CD14-positive monocyte (primary cell): ENCODE measurements around the gene PRSS48. TPM values are rescaled to one million over a fixed set of nuclear protein-coding genes. Genes with fewer than 3 reads are reported as not detected.

Source experiments
- DNase-seq, 3 donors: peaks; one replicate each; pipeline ENCODE4 v3.0.0-alpha.2; 2011 to 2022
- H2AFZ ChIP-seq: 2 replicates; pipeline ENCODE4 v1.6.0; 2012; ENCODE audit warnings: mild to moderate bottlenecking, low read depth, low read length, inconsistent platforms; ENCODE audit not compliant: insufficient read depth, poor library complexity, severe bottlenecking
- H3K27ac ChIP-seq, 2 donors: 1 replicate in 1 of 2; 2 replicates in 1 of 2; pipeline ENCODE4 v1.5.1; 2012 to 2013; ENCODE audit warnings: low read length in 2 of 2, control low read depth in 1 of 2, inconsistent platforms in 1 of 2, low read depth in 1 of 2, mild to moderate bottlenecking in 1 of 2
- H3K27me3 ChIP-seq, 2 donors: one replicate each; pipeline versions ENCODE4 v1.6.0 to v1.6.1; 2011 to 2013; ENCODE audit warnings: low read length in 2 of 2; ENCODE audit not compliant: control insufficient read depth in 2 of 2, insufficient read depth in 2 of 2
- H3K36me3 ChIP-seq, 2 donors: replicated peaks in 1 of 2; 1 replicate in 1 of 2; 2 replicates in 1 of 2; pipeline versions ENCODE4 v1.5.1 to v1.6.1; 2012 to 2013; ENCODE audit warnings: low read length in 2 of 2, control low read depth in 1 of 2, inconsistent platforms in 1 of 2, mild to moderate bottlenecking in 1 of 2; ENCODE audit not compliant: insufficient read depth in 2 of 2, control insufficient read depth in 1 of 2
- H3K4me1 ChIP-seq, 2 donors: 1 replicate in 1 of 2; 2 replicates in 1 of 2; pipeline versions ENCODE4 v1.5.1 to v1.6.1; 2012 to 2013; ENCODE audit warnings: low read length in 2 of 2, control low read depth in 1 of 2, inconsistent platforms in 1 of 2, mild to moderate bottlenecking in 1 of 2, moderate library complexity in 1 of 2; ENCODE audit not compliant: insufficient read depth in 2 of 2, control insufficient read depth in 1 of 2
- H3K4me2 ChIP-seq: replicated peaks from 2 replicates; pipeline ENCODE3; 2012; ENCODE audit warnings: low read length, moderate library complexity, mild to moderate bottlenecking; ENCODE audit not compliant: poor library complexity, severe bottlenecking; ENCODE audit errors: extremely low read depth
- H3K4me3 ChIP-seq, 3 experiments: fragments of 200-600 bp in 1 of 3; sonication (generic) in 1 of 3; replicated peaks in 1 of 3; 1 replicate in 2 of 3; 2 replicates in 1 of 3; pipeline ENCODE4 v1.5.1; 2011 to 2013; ENCODE audit warnings: low read length in 3 of 3, mild to moderate bottlenecking in 3 of 3, control low read depth in 2 of 3, low read depth in 2 of 3, inconsistent platforms in 1 of 3, moderate library complexity in 1 of 3
- H3K79me2 ChIP-seq: 2 replicates; pipeline ENCODE4 v1.6.0; 2012; ENCODE audit warnings: mild to moderate bottlenecking, control low read depth, inconsistent platforms, low read length, moderate library complexity; ENCODE audit not compliant: insufficient read depth
- H3K9ac ChIP-seq: 2 replicates; pipeline ENCODE4 v1.6.0; 2017; ENCODE audit warnings: low read length, mild to moderate bottlenecking; ENCODE audit not compliant: insufficient read depth, poor library complexity, severe bottlenecking
- H3K9me3 ChIP-seq, 2 donors: replicated peaks in 1 of 2; 1 replicate in 1 of 2; 2 replicates in 1 of 2; pipeline versions ENCODE4 v1.5.1 to v1.6.1; 2012 to 2013; ENCODE audit warnings: low read length in 2 of 2, control low read depth in 1 of 2; ENCODE audit not compliant: control insufficient read depth in 1 of 2, insufficient read depth in 1 of 2
- H4K20me1 ChIP-seq: 2 replicates; pipeline ENCODE4 v1.6.0; 2012; ENCODE audit warnings: mild to moderate bottlenecking, low read length, control low read depth, moderate library complexity; ENCODE audit not compliant: insufficient read depth
- H3K27ac Mint-ChIP-seq, 7 donors: one replicate each; pipeline ENCODE4 v1.8.0; 2020; ENCODE audit warnings: mild to moderate bottlenecking in 7 of 7, mixed read lengths in 7 of 7, moderate library complexity in 6 of 7, inconsistent platforms in 2 of 7
- H3K27me3 Mint-ChIP-seq, 3 donors: one replicate each; pipeline ENCODE4 v1.8.0; 2021 to 2022; ENCODE audit warnings: low read depth in 3 of 3, mild to moderate bottlenecking in 3 of 3, mixed read lengths in 3 of 3, moderate library complexity in 3 of 3, inconsistent platforms in 1 of 3
- H3K36me3 Mint-ChIP-seq, 2 donors: one replicate each; pipeline ENCODE4 v1.8.0; 2020; ENCODE audit warnings: mixed read lengths in 2 of 2, inconsistent platforms in 1 of 2, mild to moderate bottlenecking in 1 of 2
- H3K4me1 Mint-ChIP-seq: one replicate; pipeline ENCODE4 v1.8.0; 2020; ENCODE audit warnings: mild to moderate bottlenecking, mixed read lengths
- H3K4me3 Mint-ChIP-seq, 2 donors: one replicate each; pipeline ENCODE4 v1.8.0; 2020; ENCODE audit warnings: mild to moderate bottlenecking in 2 of 2, mixed read lengths in 2 of 2, moderate library complexity in 1 of 2
- H3K9me3 Mint-ChIP-seq, 7 donors: one replicate each; pipeline ENCODE4 v1.8.0; 2020 to 2022; ENCODE audit warnings: mixed read lengths in 7 of 7, mild to moderate bottlenecking in 6 of 7, moderate library complexity in 6 of 7, inconsistent platforms in 2 of 7
- CTCF ChIP-seq: fragments of 200-600 bp; IDR thresholded peaks from one replicate; pipeline ENCODE4 v1.8.0; 2022; ENCODE audit warnings: antibody characterized with exemption, mild to moderate bottlenecking
- WGBS: methylation state at CpG from one replicate; pipeline ENCODE4 v1.1.5; 2013; ENCODE audit warnings: missing lambda C conversion rate; ENCODE audit not compliant: insufficient coverage; 5-methylcytosine and 5-hydroxymethylcytosine counted together
- intact Hi-C, 2 donors: fragments of 100-400 bp; cut with micrococcal nuclease; formaldehyde crosslinking; loops; one replicate each; pipeline versions ENCODE4 v1.15.0 to v1.15.1; 2023
- polyA plus RNA-seq, 3 donors: library from polyadenylated mRNA; depleted of rRNA in 1 of 3; unstranded in 2 of 3; stranded (reverse) in 1 of 3; fragments of 300-500 nt in 2 of 3; fragments of >200 nt in 1 of 3; fragmentation: Illumina TruSeq in 2 of 3; gene quantifications; 1 replicate in 2 of 3; 2 replicates in 1 of 3; pipeline ENCODE4 v1.2.3, GENCODE V29; 2012 to 2021

The PRSS48 gene
- polyA plus RNA-seq, 3 donors: not detected

GRCh38 chr4:151236036-151236435, 40.9 kb upstream of the PRSS48 start:
- peaks cover 0 to 2% (median 2%) of the 10 kb centered on the region in 3 donors for H3K27me3 Mint-ChIP-seq
- H3K4me3 Mint-ChIP-seq: no peak overlapping the region
- no peak overlapping the region for H2AFZ ChIP-seq
- no peak overlapping the region for H3K4me2 ChIP-seq
- H3K9ac ChIP-seq: no peak overlapping the region
- TF ChIP-seq CTCF: no peak
- intact Hi-C loops: no loop called here
- H3K9me3 Mint-ChIP-seq: peaks cover 0 to 20% (median 4%) of the 10 kb centered on the region in 7 donors
- WGBS: 99% methylated on average over 25 of the region's 27 CpGs
- peaks cover 0 to 10% of the 10 kb centered on the region in 2 donors for H3K9me3 ChIP-seq
- H3K4me1 ChIP-seq: no peaks in the 10 kb centered on the region
- H3K36me3 Mint-ChIP-seq: no peaks in the 10 kb centered on the region
- no peaks in the 10 kb centered on the region for H3K27me3 ChIP-seq
- no peak for DNase-seq
- no peaks in the 10 kb centered on the region for H4K20me1 ChIP-seq
- H3K27ac ChIP-seq: no peak overlapping the region
- no peak overlapping the region for H3K27ac Mint-ChIP-seq
- H3K79me2 ChIP-seq: no peaks in the 10 kb centered on the region
- H3K4me3 ChIP-seq: no peak overlapping the region
- H3K36me3 ChIP-seq: no peaks in the 10 kb centered on the region
- H3K4me1 Mint-ChIP-seq: no peaks in the 10 kb centered on the region

GRCh38 chr4:151238477-151238876, 38.5 kb upstream of the PRSS48 start:
- H3K4me3 ChIP-seq: no peak overlapping the region
- H3K79me2 ChIP-seq: no peaks in the 10 kb centered on the region
- TF ChIP-seq CTCF: no peak

More at GRCh38 chr4:151238477-151238876, 38.5 kb upstream of the PRSS48 start:
- intact Hi-C loops: no loop called here
- Histone ChIP-seq H3K9me3 (peaks cover 0 to 10% of the 10 kb centered on the region in 2 donors), H4K20me1 (no peaks in the 10 kb centered on the region), H3K27ac (no peak overlapping the region), H3K4me2 (no peak overlapping the region), H3K9ac (no peak overlapping the region), H3K4me1 (no peaks in the 10 kb centered on the region), H3K36me3 (no peaks in the 10 kb centered on the region), H3K27me3 (no peaks in the 10 kb centered on the region), H2AFZ (no peak overlapping the region)
- H3K36me3 Mint-ChIP-seq: no peaks in the 10 kb centered on the region
- H3K27me3 Mint-ChIP-seq: peaks cover 0 to 2% (median 2%) of the 10 kb centered on the region in 3 donors
- no peak overlapping the region for H3K27ac Mint-ChIP-seq
- H3K4me1 Mint-ChIP-seq: no peaks in the 10 kb centered on the region
- no peak for DNase-seq
- H3K9me3 Mint-ChIP-seq: peaks cover 0 to 20% (median 4%) of the 10 kb centered on the region in 7 donors
- no peak overlapping the region for H3K4me3 Mint-ChIP-seq
- no CpG with 5 or more reads among the region's 3 CpGs for WGBS
